H9 (cell line): ENCODE measurements around the gene MMP2. TPM values are rescaled to one million over a fixed set of nuclear protein-coding genes. Genes with fewer than 3 reads are reported as not detected.

Source experiments
- DNase-seq: peaks from one replicate; pipeline ENCODE4 v3.0.0-alpha.2; 2017
- H2AFZ ChIP-seq: one replicate; pipeline ENCODE4 v1.6.1; 2013; ENCODE audit warnings: mild to moderate bottlenecking, low read length, control low read depth, moderate library complexity
- H2AK5ac ChIP-seq: 2 replicates; pipeline ENCODE4 v1.6.1; 2013; ENCODE audit warnings: low read length, control low read depth, mixed read lengths; ENCODE audit not compliant: insufficient read length
- H2BK120ac ChIP-seq: one replicate; pipeline ENCODE4 v1.6.1; 2013; ENCODE audit warnings: low read depth, mild to moderate bottlenecking, low read length, control low read depth, inconsistent platforms; ENCODE audit not compliant: poor library complexity, severe bottlenecking
- H2BK12ac ChIP-seq: 2 replicates; pipeline ENCODE4 v1.6.1; 2013; ENCODE audit warnings: low read length, control low read depth, mixed read lengths, low read depth; ENCODE audit not compliant: insufficient read length
- H2BK15ac ChIP-seq: 2 replicates; pipeline ENCODE4 v1.6.1; 2013; ENCODE audit warnings: low read depth, low read length, control low read depth
- H2BK20ac ChIP-seq: one replicate; pipeline ENCODE4 v1.6.1; 2013; ENCODE audit warnings: low read depth, mild to moderate bottlenecking, low read length, control low read depth, inconsistent platforms; ENCODE audit not compliant: poor library complexity, severe bottlenecking
- H2BK5ac ChIP-seq: 2 replicates; pipeline ENCODE4 v1.6.1; 2013; ENCODE audit warnings: low read length, control low read depth, mixed read lengths; ENCODE audit not compliant: insufficient read length
- H3K14ac ChIP-seq: 2 replicates; pipeline ENCODE4 v1.6.1; 2013; ENCODE audit warnings: low read length, control low read depth; ENCODE audit not compliant: insufficient read depth
- H3K18ac ChIP-seq: 2 replicates; pipeline ENCODE4 v1.6.1; 2013; ENCODE audit warnings: low read depth, mild to moderate bottlenecking, mixed read lengths, low read length, control low read depth; ENCODE audit not compliant: insufficient read length
- H3K23ac ChIP-seq: 2 replicates; pipeline ENCODE4 v1.6.1; 2013; ENCODE audit warnings: low read length, control low read depth, mixed read lengths, low read depth; ENCODE audit not compliant: insufficient read length
- H3K23me2 ChIP-seq: 2 replicates; pipeline ENCODE4 v1.6.1; 2013; ENCODE audit warnings: low read depth, mild to moderate bottlenecking, mixed read lengths, low read length, control low read depth; ENCODE audit not compliant: insufficient read length, poor library complexity, severe bottlenecking
- H3K27ac ChIP-seq: 2 replicates; pipeline ENCODE4 v1.5.1; 2013; ENCODE audit warnings: low read length, control low read depth, mixed read lengths, low read depth; ENCODE audit not compliant: insufficient read length
- H3K27me3 ChIP-seq: 2 replicates; pipeline ENCODE4 v1.6.1; 2013; ENCODE audit warnings: low read length, control low read depth, inconsistent platforms; ENCODE audit not compliant: insufficient read depth
- H3K4ac ChIP-seq: 2 replicates; pipeline ENCODE4 v1.6.1; 2013; ENCODE audit warnings: low read depth, mild to moderate bottlenecking, control low read depth, inconsistent platforms, low read length, moderate library complexity
- H3K4me1 ChIP-seq: 2 replicates; pipeline ENCODE4 v1.6.1; 2013; ENCODE audit warnings: low read length, control low read depth, inconsistent platforms; ENCODE audit not compliant: insufficient read depth
- H3K4me2 ChIP-seq: 2 replicates; pipeline ENCODE4 v1.6.1; 2013; ENCODE audit warnings: low read length, control low read depth, mixed read lengths; ENCODE audit not compliant: insufficient read length, insufficient read depth
- H3K56ac ChIP-seq: 2 replicates; pipeline ENCODE4 v1.6.1; 2013; ENCODE audit warnings: low read depth, mild to moderate bottlenecking, mixed read lengths, low read length, control low read depth; ENCODE audit not compliant: insufficient read length
- H3K79me1 ChIP-seq: 2 replicates; pipeline ENCODE4 v1.6.1; 2013; ENCODE audit warnings: low read depth, mild to moderate bottlenecking, moderate library complexity, low read length, control low read depth, inconsistent platforms; ENCODE audit not compliant: insufficient read depth, poor library complexity, severe bottlenecking
- H3K79me2 ChIP-seq: 2 replicates; pipeline ENCODE4 v1.6.1; 2013; ENCODE audit warnings: low read length, control low read depth, inconsistent platforms; ENCODE audit not compliant: insufficient read depth
- H3K9ac ChIP-seq: 2 replicates; pipeline ENCODE4 v1.6.1; 2013; ENCODE audit warnings: low read length, control low read depth, mixed read lengths; ENCODE audit not compliant: insufficient read length; ENCODE audit errors: extremely low read depth
- H3K9me3 ChIP-seq: one replicate; pipeline ENCODE4 v1.6.1; 2013; ENCODE audit warnings: low read depth, low read length, inconsistent platforms; ENCODE audit not compliant: control insufficient read depth
- H3T11ph ChIP-seq: one replicate; pipeline ENCODE4 v1.6.1; 2013; ENCODE audit warnings: mild to moderate bottlenecking, low read length, control low read depth, inconsistent platforms
- H4K20me1 ChIP-seq: one replicate; pipeline ENCODE4 v1.6.1; 2013; ENCODE audit not compliant: control insufficient read depth, insufficient read length, insufficient read depth
- H4K5ac ChIP-seq: 2 replicates; pipeline ENCODE4 v1.6.1; 2013; ENCODE audit warnings: low read depth, mild to moderate bottlenecking, mixed read lengths, low read length, control low read depth; ENCODE audit not compliant: insufficient read length
- H4K8ac ChIP-seq: replicated peaks from 2 replicates; pipeline ENCODE4 v1.6.1; 2013; ENCODE audit warnings: low read length, control low read depth, mixed read lengths, low read depth; ENCODE audit not compliant: insufficient read length
- H4K91ac ChIP-seq: 2 replicates; pipeline ENCODE4 v1.6.1; 2013; ENCODE audit warnings: low read depth, mild to moderate bottlenecking, moderate library complexity, mixed read lengths, low read length, control low read depth; ENCODE audit not compliant: insufficient read length
- H3K27ac Mint-ChIP-seq, 3 experiments: 2 replicates in 2 of 3; 3 replicates in 1 of 3; pipeline ENCODE4 v1.8.0; 2020 to 2021; ENCODE audit warnings: mixed read lengths in 3 of 3, mild to moderate bottlenecking in 1 of 3, moderate library complexity in 1 of 3
- H3K27me3 Mint-ChIP-seq: 2 replicates; pipeline ENCODE4 v1.8.0; 2021; ENCODE audit warnings: low read depth, mild to moderate bottlenecking, moderate library complexity, mixed read lengths
- H3K36me3 Mint-ChIP-seq, 3 experiments: 2 replicates in 2 of 3; 3 replicates in 1 of 3; pipeline ENCODE4 v1.8.0; 2020 to 2021; ENCODE audit warnings: low read depth in 3 of 3, mixed read lengths in 3 of 3; ENCODE audit not compliant: insufficient read depth in 1 of 3
- H3K4me1 Mint-ChIP-seq, 2 experiments: 2 replicates each; pipeline ENCODE4 v1.8.0; 2020; ENCODE audit warnings: mixed read lengths in 2 of 2
- H3K4me3 Mint-ChIP-seq, 2 experiments: 2 replicates in 1 of 2; 3 replicates in 1 of 2; pipeline ENCODE4 v1.8.0; 2020 to 2021; ENCODE audit warnings: mild to moderate bottlenecking in 2 of 2, mixed read lengths in 2 of 2, moderate library complexity in 1 of 2
- H3K9me3 Mint-ChIP-seq, 2 experiments: 2 replicates in 1 of 2; 3 replicates in 1 of 2; pipeline ENCODE4 v1.8.0; 2020; ENCODE audit warnings: mild to moderate bottlenecking in 2 of 2, mixed read lengths in 2 of 2, moderate library complexity in 1 of 2
- WGBS: extraction: QIAGEN DNeasy Blood & Tissue Kit; methylation state at CpG from one replicate; pipeline ENCODE4 v1.1.7; 2013; ENCODE audit warnings: missing lambda C conversion rate, low lambda C conversion rate, mixed read lengths; ENCODE audit not compliant: insufficient read length; ENCODE audit errors: extremely low coverage; 5-methylcytosine and 5-hydroxymethylcytosine counted together
- total RNA-seq: library from RNA; stranded (reverse); gene quantifications from 2 replicates; pipeline ENCODE4 v1.2.1, GENCODE V29; 2021
- TF ChIP-seq, protein P1 (sequence below): fragments of 200-600 bp; sonication (generic); conservative IDR thresholded peaks from 3 replicates; pipeline ENCODE4 v1.8.0; 2021; ENCODE audit warnings: antibody characterized with exemption, mild to moderate bottlenecking

Gene MMP2
- total RNA-seq, 1 experiment from 2014 or later: 23.1 TPM

DNA sequence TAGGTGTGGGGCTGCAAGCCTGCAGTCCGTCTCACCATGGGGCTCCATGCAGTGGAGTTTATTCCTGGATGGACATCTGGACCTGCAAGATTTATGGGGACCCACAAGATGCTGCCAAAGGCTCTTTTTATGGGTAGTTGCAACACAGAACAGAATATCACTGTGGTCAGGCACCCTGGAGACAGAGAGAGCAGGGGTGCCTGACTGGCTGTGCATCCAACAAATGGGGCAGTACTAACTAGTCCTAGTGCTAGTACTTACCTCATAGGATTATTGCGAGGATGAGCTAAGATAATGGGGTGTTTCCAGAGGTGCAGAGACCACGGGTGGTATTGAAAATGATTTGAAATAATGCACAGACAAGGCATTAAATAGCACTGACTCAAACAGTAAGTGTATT is 42.4 kb upstream of the MMP2 start:
- Mint-ChIP-seq H3K9me3 (no peaks in the 10 kb centered on the region), H3K4me1 (no peaks in the 10 kb centered on the region), H3K27ac (no peak overlapping the region), H3K36me3 (no peaks in the 10 kb centered on the region), H3K27me3 (peaks cover 14% of the 10 kb centered on the region), H3K4me3 (no peak overlapping the region)
- no peak overlapping the region for H3K18ac ChIP-seq
- H4K91ac ChIP-seq: no peak overlapping the region
- H2BK12ac ChIP-seq: no peak overlapping the region
- no peaks in the 10 kb centered on the region for H3K27me3 ChIP-seq
- H3K4me1 ChIP-seq: no peaks in the 10 kb centered on the region
- no peak overlapping the region for H2BK5ac ChIP-seq
- no peaks in the 10 kb centered on the region for H4K20me1 ChIP-seq
- no peaks in the 10 kb centered on the region for H3K79me2 ChIP-seq
- WGBS: no CpG with 5 or more reads among the region's 3 CpGs
- no peak overlapping the region for H2BK120ac ChIP-seq
- H3K79me1 ChIP-seq: no peaks in the 10 kb centered on the region
- H2AK5ac ChIP-seq: no peak overlapping the region
- H3K4ac ChIP-seq: no peak overlapping the region
- H3T11ph ChIP-seq: no peak overlapping the region
- TF ChIP-seq, protein P1, sequence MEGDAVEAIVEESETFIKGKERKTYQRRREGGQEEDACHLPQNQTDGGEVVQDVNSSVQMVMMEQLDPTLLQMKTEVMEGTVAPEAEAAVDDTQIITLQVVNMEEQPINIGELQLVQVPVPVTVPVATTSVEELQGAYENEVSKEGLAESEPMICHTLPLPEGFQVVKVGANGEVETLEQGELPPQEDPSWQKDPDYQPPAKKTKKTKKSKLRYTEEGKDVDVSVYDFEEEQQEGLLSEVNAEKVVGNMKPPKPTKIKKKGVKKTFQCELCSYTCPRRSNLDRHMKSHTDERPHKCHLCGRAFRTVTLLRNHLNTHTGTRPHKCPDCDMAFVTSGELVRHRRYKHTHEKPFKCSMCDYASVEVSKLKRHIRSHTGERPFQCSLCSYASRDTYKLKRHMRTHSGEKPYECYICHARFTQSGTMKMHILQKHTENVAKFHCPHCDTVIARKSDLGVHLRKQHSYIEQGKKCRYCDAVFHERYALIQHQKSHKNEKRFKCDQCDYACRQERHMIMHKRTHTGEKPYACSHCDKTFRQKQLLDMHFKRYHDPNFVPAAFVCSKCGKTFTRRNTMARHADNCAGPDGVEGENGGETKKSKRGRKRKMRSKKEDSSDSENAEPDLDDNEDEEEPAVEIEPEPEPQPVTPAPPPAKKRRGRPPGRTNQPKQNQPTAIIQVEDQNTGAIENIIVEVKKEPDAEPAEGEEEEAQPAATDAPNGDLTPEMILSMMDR: no peak
- DNase-seq: no peak
- H3K23me2 ChIP-seq: no peaks in the 10 kb centered on the region
- H3K14ac ChIP-seq: no peak overlapping the region
- H2BK20ac ChIP-seq: no peak overlapping the region
- no peak overlapping the region for H3K23ac ChIP-seq
- H3K9ac ChIP-seq: no peak overlapping the region
- H4K8ac ChIP-seq: no peak overlapping the region
- H3K27ac ChIP-seq: no peak overlapping the region
- H2AFZ ChIP-seq: no peak overlapping the region
- H2BK15ac ChIP-seq: no peak overlapping the region
- H4K5ac ChIP-seq: no peak overlapping the region
- no peaks in the 10 kb centered on the region for H3K9me3 ChIP-seq
- no peak overlapping the region for H3K56ac ChIP-seq
- no peak overlapping the region for H3K4me2 ChIP-seq
